GM21390 (cell line): ENCODE data around the gene TMEM107.
A peak's percentile ranks its signal among the peaks of the same experiment; 100 is the strongest.

ENCODE experiments used
- ATAC-seq: cut with Tn5 transposase; IDR thresholded peaks from one replicate; pipeline ENCODE4 v1.9.1; 2021; ENCODE audit not compliant: unreplicated experiment

TMEM107 gene

GRCh38 chr17:8162997-8163977 lies 12.9 kb downstream of the TMEM107 start:
- ATAC-seq = no peak

GRCh38 chr17:8162233-8162996 lies 13.8 kb downstream of the TMEM107 start, which contains the start of gene VAMP2:
VAMP2 (minus strand) TSS chr17:8162948; CDS start chr17:8162879, 69 bp downstream.
- ATAC-seq = no peak

GRCh38 chr17:8161289-8162232 lies 14.6 kb downstream of the TMEM107 start:
- ATAC-seq = no peak

GRCh38 chr17:8160741-8161221 lies 15.4 kb downstream of the TMEM107 start:
- ATAC-seq = no peak

GRCh38 chr17:8160224-8160577 lies 16.0 kb downstream of the TMEM107 start:
- ATAC-seq = no peak

GRCh38 chr17:8159459-8160223 lies 16.5 kb downstream of the TMEM107 start:
- ATAC-seq = no peak

- ATAC-seq = no peak
These were observed 17.2 kb downstream of the TMEM107 start for GRCh38 chr17:8159032-8159400.

GRCh38 chr17:8158267-8159031 lies 17.7 kb downstream of the TMEM107 start:
- ATAC-seq = no peak

GRCh38 chr17:8156246-8156992 lies 19.8 kb downstream of the TMEM107 start:
- peak; percentile 69 for ATAC-seq

GRCh38 chr17:8155996-8156245 lies 20.3 kb downstream of the TMEM107 start:
- no peak for ATAC-seq

- ATAC-seq = no peak
These were observed 20.8 kb downstream of the TMEM107 start for GRCh38 chr17:8155231-8155995.

- ATAC-seq = no peak
These were observed 21.5 kb downstream of the TMEM107 start for GRCh38 chr17:8154608-8155155.

- ATAC-seq = no peak
These were observed 22.1 kb downstream of the TMEM107 start for GRCh38 chr17:8153957-8154607.

GRCh38 chr17:8153525-8153956 lies 22.6 kb downstream of the TMEM107 start:
- no peak for ATAC-seq

GRCh38 chr17:8153031-8153451 lies 23.1 kb downstream of the TMEM107 start:
- no peak for ATAC-seq

- peak; percentile 21 for ATAC-seq
These were observed 23.9 kb downstream of the TMEM107 start, which contains the start of gene PER1 for GRCh38 chr17:8152112-8152775. PER1 (minus strand) TSS chr17:8152404; CDS start chr17:8150706, 1,698 bp downstream.
